HEK293T (cell line): ENCODE measurements around the gene HSBP1.

Experiments used
- CTCF ChIA-PET: fragments of 350-600 bp; formaldehyde crosslinking; extraction: SDS; loops from one replicate; lab custom pipeline; 2021; ENCODE audit warnings: antibody characterized with exemption, inconsistent platforms; lab: Yijun Ruan, JAX
- POLR2A ChIA-PET: fragments of 350-600 bp; formaldehyde crosslinking; extraction: SDS; loops from one replicate; lab custom pipeline; 2020; ENCODE audit warnings: antibody characterized with exemption, inconsistent platforms; lab: Yijun Ruan, JAX
- DNase-seq: peaks from one replicate; pipeline ENCODE4 v3.0.0; 2012; ENCODE audit warnings: mixed read lengths; ENCODE audit errors: extremely low spot score
- ARNT ChIP-seq: fragments of 450-650 bp; IDR thresholded peaks from 2 replicates; pipeline ENCODE4 v1.6.1; 2017; ENCODE audit warnings: mild to moderate bottlenecking
- BHLHE40 ChIP-seq: fragments of 450-650 bp; IDR thresholded peaks from 2 replicates; pipeline ENCODE4 v1.6.1; 2016; ENCODE audit warnings: mild to moderate bottlenecking, moderate library complexity, borderline replicate concordance
- CTBP1 ChIP-seq: fragments of 450-650 bp; IDR thresholded peaks from 2 replicates; pipeline ENCODE4 v1.6.1; 2016; ENCODE audit warnings: borderline replicate concordance
- ELF4 ChIP-seq: fragments of 450-650 bp; IDR thresholded peaks from 2 replicates; pipeline ENCODE4 v1.6.1; 2017; ENCODE audit warnings: antibody characterized with exemption
- FOXA1 ChIP-seq: fragments of 450-650 bp; IDR thresholded peaks from 2 replicates; pipeline ENCODE4 v1.6.1; 2016; ENCODE audit warnings: mild to moderate bottlenecking
- FOXK2 ChIP-seq: fragments of 450-650 bp; IDR thresholded peaks from 2 replicates; pipeline ENCODE4 v1.6.1; 2016; ENCODE audit warnings: mild to moderate bottlenecking
- FOXM1 ChIP-seq: fragments of 450-650 bp; IDR thresholded peaks from 2 replicates; pipeline ENCODE4 v1.6.1; 2017; ENCODE audit warnings: mild to moderate bottlenecking, borderline replicate concordance
- HDGF ChIP-seq: fragments of 450-650 bp; IDR thresholded peaks from 2 replicates; pipeline ENCODE4 v1.6.1; 2017; ENCODE audit warnings: antibody characterized with exemption, borderline replicate concordance
- L3MBTL2 ChIP-seq: fragments of 450-650 bp; conservative IDR thresholded peaks from 2 replicates; pipeline ENCODE4 v1.6.1; 2016; ENCODE audit warnings: mild to moderate bottlenecking
- LEF1 ChIP-seq: fragments of 450-650 bp; IDR thresholded peaks from 2 replicates; pipeline ENCODE4 v1.6.1; 2017; ENCODE audit warnings: mild to moderate bottlenecking, borderline replicate concordance
- NFRKB ChIP-seq: fragments of 450-650 bp; IDR thresholded peaks from 2 replicates; pipeline ENCODE4 v1.6.1; 2016; ENCODE audit warnings: mild to moderate bottlenecking, moderate library complexity
- SP1 ChIP-seq: fragments of 450-650 bp; IDR thresholded peaks from 2 replicates; pipeline ENCODE4 v1.6.1; 2017
- SUZ12 ChIP-seq: fragments of 450-650 bp; IDR thresholded peaks from 2 replicates; pipeline ENCODE4 v1.6.1; 2016; ENCODE audit warnings: mild to moderate bottlenecking
- TARDBP ChIP-seq: fragments of 450-650 bp; IDR thresholded peaks from 2 replicates; pipeline ENCODE4 v1.6.1; 2016
- ZNF384 ChIP-seq: fragments of 450-650 bp; IDR thresholded peaks from 2 replicates; pipeline ENCODE4 v1.6.1; 2016
- TF ChIP-seq, protein P1 (sequence below): fragments of 450-650 bp; IDR thresholded peaks from 2 replicates; pipeline ENCODE4 v1.6.1; 2016

The HSBP1 gene

DNA sequence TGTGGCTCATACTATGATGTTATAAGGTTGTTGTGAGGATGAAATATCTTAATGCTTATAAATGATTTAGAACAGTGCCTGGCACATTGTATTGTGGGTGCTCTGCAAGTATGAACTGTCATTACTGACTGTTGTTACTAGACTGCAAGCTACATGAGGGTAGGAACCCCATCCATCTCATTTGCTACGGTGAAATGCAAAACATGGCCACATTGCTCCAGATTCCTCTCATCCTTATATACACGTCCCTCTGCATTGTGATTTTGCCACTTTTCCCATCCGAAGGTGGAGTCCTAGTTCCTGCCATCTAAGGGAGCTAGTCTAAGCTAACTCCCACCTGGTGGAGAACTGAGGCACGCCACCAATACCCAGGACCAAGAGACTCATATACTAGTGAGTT, 29.8 kb downstream of the HSBP1 start:
- no peak for DNase-seq
- TF ChIP-seq LEF1 (no peak), L3MBTL2 (no peak), FOXA1 (no peak), ZNF384 (no peak), NFRKB (no peak), FOXK2 (no peak), HDGF (no peak), ELF4 (no peak), SUZ12 (no peak), SP1 (no peak)
- ChIA-PET POLR2A (no interaction called here), CTCF (no interaction called here)

DNA sequence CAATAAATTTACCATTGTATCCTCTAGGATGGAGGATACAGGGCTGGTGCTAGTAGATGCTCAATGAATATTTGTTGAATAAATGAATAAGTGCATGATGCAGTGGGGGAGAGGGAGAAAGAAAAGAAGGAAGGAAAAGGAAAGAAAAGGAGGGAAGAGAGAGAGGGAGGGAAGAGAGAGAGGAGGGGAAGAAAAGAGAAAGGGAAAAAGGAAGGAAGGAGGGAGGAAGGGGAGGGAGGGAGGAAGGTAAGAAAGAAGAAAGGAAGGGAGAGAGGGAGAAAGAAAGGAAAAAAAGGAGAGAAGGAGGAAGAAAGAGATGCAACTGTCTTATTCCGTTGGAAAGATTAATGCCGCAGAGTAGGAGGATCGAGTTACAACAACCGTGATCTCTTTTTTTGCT, 30.4 kb downstream of the HSBP1 start:
- CTCF ChIA-PET: no interaction called here
- POLR2A ChIA-PET: no interaction called here
- DNase-seq: no peak
- TF ChIP-seq SP1 (no peak), ARNT (no peak), FOXM1 (no peak), HDGF (no peak), ZNF384 (no peak), BHLHE40 (no peak), SUZ12 (no peak), L3MBTL2 (no peak), NFRKB (no peak), CTBP1 (no peak)
- TF ChIP-seq, protein P1, sequence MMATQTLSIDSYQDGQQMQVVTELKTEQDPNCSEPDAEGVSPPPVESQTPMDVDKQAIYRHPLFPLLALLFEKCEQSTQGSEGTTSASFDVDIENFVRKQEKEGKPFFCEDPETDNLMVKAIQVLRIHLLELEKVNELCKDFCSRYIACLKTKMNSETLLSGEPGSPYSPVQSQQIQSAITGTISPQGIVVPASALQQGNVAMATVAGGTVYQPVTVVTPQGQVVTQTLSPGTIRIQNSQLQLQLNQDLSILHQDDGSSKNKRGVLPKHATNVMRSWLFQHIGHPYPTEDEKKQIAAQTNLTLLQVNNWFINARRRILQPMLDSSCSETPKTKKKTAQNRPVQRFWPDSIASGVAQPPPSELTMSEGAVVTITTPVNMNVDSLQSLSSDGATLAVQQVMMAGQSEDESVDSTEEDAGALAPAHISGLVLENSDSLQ: no peak

DNA sequence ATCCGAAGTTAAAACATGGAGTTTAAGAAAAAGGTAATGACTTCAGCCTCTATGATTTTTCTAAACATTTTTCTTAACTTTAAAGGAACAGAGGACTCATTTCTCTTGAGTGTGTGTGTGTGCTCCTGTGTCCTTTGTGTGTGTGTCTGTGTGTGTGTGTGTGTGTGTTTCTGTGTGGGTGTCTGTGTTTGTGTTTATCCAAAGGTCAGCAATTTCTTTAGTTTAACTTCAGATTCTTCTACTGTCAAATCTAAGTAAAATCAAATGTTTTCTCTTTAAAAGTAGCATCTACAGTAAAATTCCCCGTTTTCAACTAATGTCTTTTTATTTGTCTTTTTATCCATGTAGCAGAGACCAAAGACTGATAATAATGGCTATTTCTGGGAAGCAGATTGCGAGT, 31.8 kb downstream of the HSBP1 start:
- POLR2A ChIA-PET: no interaction called here
- CTCF ChIA-PET: no interaction called here
- no peak for DNase-seq
- TF ChIP-seq L3MBTL2 (no peak), ARNT (no peak)

DNA sequence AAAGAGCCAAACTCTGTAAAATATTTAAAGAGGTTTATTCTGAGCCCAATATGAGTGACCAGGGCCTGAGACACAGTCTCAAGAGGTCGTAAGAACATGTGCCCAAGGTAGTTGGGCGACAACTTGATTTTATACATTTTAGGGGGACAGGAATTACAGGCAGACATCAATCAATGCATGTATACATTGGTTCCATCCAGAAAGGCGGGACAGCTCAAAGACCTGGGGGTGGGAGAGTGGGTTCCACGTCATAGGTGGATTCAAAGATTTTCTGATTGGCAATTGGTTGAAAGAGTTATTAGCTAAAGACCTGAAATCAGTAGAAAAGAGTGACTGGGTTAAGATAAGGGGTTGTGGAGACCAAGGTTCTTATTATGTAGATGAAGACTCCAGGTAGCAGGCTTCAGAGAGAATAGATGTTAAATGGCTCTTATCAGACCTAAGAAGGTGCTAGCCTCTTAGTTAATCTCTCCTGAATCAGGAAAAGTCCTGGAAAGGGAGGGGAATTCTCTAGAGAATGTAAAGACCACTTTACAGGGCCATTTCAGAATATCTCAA, 32.4 kb downstream of the HSBP1 start:
- CTCF ChIA-PET: no interaction called here
- no peak for DNase-seq
- no peak for TF ChIP-seq SP1
- no peak for TF ChIP-seq SUZ12
- no peak for TF ChIP-seq L3MBTL2
- POLR2A ChIA-PET: no interaction called here

DNA sequence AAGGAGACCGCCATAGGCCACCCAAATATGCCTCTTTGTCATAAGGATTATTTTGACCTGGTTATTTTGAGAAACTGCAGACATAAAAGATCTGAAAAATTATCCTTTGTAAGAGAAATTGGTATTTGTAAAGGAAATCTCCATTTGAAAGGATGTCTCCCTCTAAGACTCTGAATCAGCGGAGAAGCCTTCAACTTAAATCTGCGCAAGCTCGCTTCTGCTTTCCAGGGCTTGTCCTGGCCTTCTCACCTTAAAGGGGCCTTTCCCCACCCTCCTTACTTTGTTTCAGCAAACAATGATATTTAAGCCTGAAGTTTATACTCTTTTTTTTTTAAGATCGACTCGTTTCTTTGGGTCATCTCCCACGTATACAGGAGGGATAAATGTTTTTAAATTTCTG, 34.5 kb downstream of the HSBP1 start:
- DNase-seq: no peak
- ChIA-PET POLR2A (no interaction called here), CTCF (interaction anchor here (0.6 kb wide), 1 partner anchor 330 kb away, joined by 3 read pairs; no protein-coding TSS in a partner anchor)
- TF ChIP-seq L3MBTL2 (no peak), NFRKB (no peak), ELF4 (no peak), FOXA1 (no peak), ARNT (no peak), LEF1 (no peak), SUZ12 (no peak), FOXK2 (no peak), BHLHE40 (no peak), HDGF (no peak), FOXM1 (no peak), ZNF384 (no peak), TARDBP (no peak), SP1 (no peak)
- TF ChIP-seq, protein P1: no peak

- ChIA-PET CTCF (interaction anchor here (0.6 kb wide), 1 partner anchor 330 kb away, joined by 3 read pairs; no protein-coding TSS in a partner anchor), POLR2A (no interaction called here)
- no peak for DNase-seq
- no peak for TF ChIP-seq FOXA1
- no peak for TF ChIP-seq HDGF
- TF ChIP-seq L3MBTL2: no peak
- TF ChIP-seq NFRKB: no peak
- TF ChIP-seq SUZ12: no peak
- TF ChIP-seq ARNT: no peak
- no peak for TF ChIP-seq BHLHE40
- no peak for TF ChIP-seq FOXM1
- TF ChIP-seq LEF1: no peak
- no peak for TF ChIP-seq CTBP1
- no peak for TF ChIP-seq ZNF384
- TF ChIP-seq ELF4: no peak
- no peak for TF ChIP-seq FOXK2
- TF ChIP-seq, protein P1: no peak
- TF ChIP-seq TARDBP: no peak
- TF ChIP-seq SP1: no peak
These were observed 35.2 kb downstream of the HSBP1 start for GRCh38 chr16:83842756-83843507.
